Measurements from ENCODE around the gene EFHC2. TPM values are rescaled to one million over a fixed set of nuclear protein-coding genes. Genes with fewer than 3 reads are reported as not detected.
A peak's percentile ranks its signal among the peaks of the same experiment; 100 is the strongest.

The EFHC2 gene
- total and polyA plus RNA-seq, 11 donors: 1.8 to 15.6 (median 7.5) TPM

DNA sequence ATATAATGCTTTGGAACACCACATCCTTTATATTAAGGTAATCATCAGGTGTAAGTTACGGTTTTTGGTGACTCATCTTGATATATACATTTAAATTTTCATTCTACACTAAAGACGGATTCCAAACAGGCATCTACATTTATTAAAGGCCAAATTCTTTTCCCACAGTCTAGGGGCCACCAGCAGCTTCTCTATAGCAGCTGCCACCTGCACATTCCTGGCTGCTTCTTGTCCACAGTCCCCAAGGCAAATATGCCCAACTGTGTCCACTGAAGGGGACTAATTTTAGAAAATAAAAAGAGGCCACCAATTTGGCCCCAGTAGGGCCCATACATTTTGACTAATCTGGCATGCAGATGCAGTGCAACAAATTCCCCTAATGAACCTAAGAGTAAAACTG, 96.6 kb downstream of the EFHC2 start:
- ATAC-seq: no peak
- no peak overlapping the region for H3K4me3 ChIP-seq
- H3K9me3 ChIP-seq: no peaks in the 10 kb centered on the region
- no peaks in the 10 kb centered on the region for H3K4me1 ChIP-seq
- peaks cover 0 to 57% (median 0%) of the 10 kb centered on the region in 9 donors for H3K27me3 ChIP-seq
- intact Hi-C loops (cut with DNase I): loop anchor here in 2 of 10 donors (10.0 kb wide), 1 partner anchor 292 kb away; no protein-coding TSS in a partner anchor
- 67 to 94% (median 82%) methylated on average over 2 of the region's 2 CpGs for WGBS, 4 donors
- TF ChIP-seq POLR2A (IDR thresholded peaks at IDR 0.05): no peak
- TF ChIP-seq, protein P1, sequence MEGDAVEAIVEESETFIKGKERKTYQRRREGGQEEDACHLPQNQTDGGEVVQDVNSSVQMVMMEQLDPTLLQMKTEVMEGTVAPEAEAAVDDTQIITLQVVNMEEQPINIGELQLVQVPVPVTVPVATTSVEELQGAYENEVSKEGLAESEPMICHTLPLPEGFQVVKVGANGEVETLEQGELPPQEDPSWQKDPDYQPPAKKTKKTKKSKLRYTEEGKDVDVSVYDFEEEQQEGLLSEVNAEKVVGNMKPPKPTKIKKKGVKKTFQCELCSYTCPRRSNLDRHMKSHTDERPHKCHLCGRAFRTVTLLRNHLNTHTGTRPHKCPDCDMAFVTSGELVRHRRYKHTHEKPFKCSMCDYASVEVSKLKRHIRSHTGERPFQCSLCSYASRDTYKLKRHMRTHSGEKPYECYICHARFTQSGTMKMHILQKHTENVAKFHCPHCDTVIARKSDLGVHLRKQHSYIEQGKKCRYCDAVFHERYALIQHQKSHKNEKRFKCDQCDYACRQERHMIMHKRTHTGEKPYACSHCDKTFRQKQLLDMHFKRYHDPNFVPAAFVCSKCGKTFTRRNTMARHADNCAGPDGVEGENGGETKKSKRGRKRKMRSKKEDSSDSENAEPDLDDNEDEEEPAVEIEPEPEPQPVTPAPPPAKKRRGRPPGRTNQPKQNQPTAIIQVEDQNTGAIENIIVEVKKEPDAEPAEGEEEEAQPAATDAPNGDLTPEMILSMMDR (IDR thresholded peaks at IDR 0.05): no peak
- no peaks in the 10 kb centered on the region for H3K36me3 ChIP-seq
- no peak for DNase-seq
- no peak overlapping the region for H3K27ac ChIP-seq

DNA sequence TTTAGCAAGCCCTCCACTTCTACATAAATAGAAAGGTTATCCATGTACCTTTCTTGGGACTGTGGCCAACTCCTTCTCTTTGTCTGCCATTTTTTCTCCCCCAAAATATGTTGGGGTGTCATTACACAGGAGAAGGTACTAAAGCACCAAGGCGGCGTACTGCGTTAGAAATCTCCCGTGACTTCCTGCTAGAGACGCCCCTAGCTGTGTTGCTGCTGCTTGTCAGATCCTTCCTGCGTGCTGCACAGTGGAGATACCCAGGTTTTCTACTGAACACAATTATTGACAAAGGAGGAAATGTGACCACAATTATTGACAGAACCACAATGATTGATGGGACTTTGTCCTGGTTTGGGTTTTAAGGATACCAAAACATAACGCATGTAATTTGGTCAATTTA, 97.7 kb downstream of the EFHC2 start:
- Histone ChIP-seq H3K27me3 (peaks cover 0 to 68% (median 0%) of the 10 kb centered on the region in 9 donors), H3K4me1 (no peaks in the 10 kb centered on the region), H3K27ac (no peak overlapping the region), H3K36me3 (no peaks in the 10 kb centered on the region), H3K4me3 (no peak overlapping the region), H3K9me3 (no peaks in the 10 kb centered on the region)
- ATAC-seq: no peak
- DNase-seq: no peak
- WGBS, 4 donors: 74 to 79% (median 76%) methylated on average over 7 of the region's 7 CpGs
- TF ChIP-seq, protein P1 (IDR thresholded peaks at IDR 0.05): no peak
- no peak for TF ChIP-seq POLR2A (IDR thresholded peaks at IDR 0.05)
- intact Hi-C loops (cut with DNase I): loop anchor here in 2 of 10 donors (10.0 kb wide), 1 partner anchor 291 kb away; no protein-coding TSS in a partner anchor

DNA sequence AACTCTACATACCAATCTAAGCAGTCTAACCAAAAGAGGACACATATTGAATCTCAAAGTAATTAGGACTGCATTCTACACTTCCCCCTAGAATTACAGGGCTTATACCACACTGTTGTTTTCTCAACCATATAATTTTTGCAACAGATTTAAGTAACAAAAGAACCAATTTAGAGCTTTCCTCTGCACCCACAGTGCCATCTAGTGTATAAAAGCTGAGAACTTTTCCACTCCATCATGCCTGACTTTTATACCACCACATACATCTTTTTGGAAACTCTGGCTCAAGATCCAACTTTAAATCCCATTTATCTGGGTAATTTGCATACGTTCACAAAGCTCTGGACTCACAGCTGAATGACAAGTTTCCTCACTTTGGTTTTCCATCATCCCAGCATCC, 99.5 kb downstream of the EFHC2 start:
- Histone ChIP-seq H3K4me3 (no peak overlapping the region), H3K27ac (no peak overlapping the region), H3K27me3 (peaks cover 0 to 76% (median 0%) of the 10 kb centered on the region in 9 donors), H3K9me3 (no peaks in the 10 kb centered on the region), H3K36me3 (no peaks in the 10 kb centered on the region), H3K4me1 (no peaks in the 10 kb centered on the region)
- ATAC-seq (no peak), DNase-seq (no peak)
- WGBS, 4 donors: 30 to 54% (median 45%) methylated on average over 1 of the region's 1 CpG
- TF ChIP-seq POLR2A (IDR thresholded peaks at IDR 0.05): no peak
- TF ChIP-seq, protein P1 (IDR thresholded peaks at IDR 0.05): peak in 10 of 12 donors; percentile 13 to 55 (median 35)
- intact Hi-C loops (cut with DNase I): loop anchor here in 6 of 10 donors (5.0 to 10.0 kb wide), 4 partner anchors 277 to 289 kb away; no protein-coding TSS in a partner anchor

DNA sequence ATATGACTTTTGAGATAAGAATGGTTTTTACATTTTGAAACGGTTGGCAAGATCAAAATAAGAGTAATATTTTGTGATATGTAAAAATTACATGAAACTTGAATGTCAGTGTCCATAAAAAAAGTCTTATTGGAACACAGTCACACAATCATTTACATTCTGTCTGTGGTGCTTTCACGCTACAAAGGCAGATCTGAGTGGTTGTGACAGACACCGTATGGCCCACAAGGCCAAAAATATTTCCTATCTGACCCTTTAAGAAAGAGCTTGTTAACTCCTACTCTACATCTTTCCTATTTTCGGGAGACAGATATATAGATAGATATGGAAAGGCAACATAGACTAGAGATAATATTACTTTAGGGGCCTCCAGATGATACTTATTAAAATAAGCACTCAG, 101.9 kb downstream of the EFHC2 start:
- no peak for ATAC-seq
- Histone ChIP-seq H3K27ac (no peak overlapping the region), H3K4me3 (no peak overlapping the region), H3K4me1 (no peaks in the 10 kb centered on the region), H3K36me3 (no peaks in the 10 kb centered on the region), H3K27me3 (peaks cover 0 to 68% (median 0%) of the 10 kb centered on the region in 9 donors), H3K9me3 (no peaks in the 10 kb centered on the region)
- 65 to 78% (median 73%) methylated on average over 4 of the region's 4 CpGs for WGBS, 4 donors
- no peak for DNase-seq
- intact Hi-C loops (cut with DNase I): loop anchor here in 6 of 10 donors (5.0 to 10.0 kb wide), 4 partner anchors 274 to 287 kb away; no protein-coding TSS in a partner anchor
- TF ChIP-seq POLR2A (IDR thresholded peaks at IDR 0.05): no peak
- TF ChIP-seq, protein P1 (IDR thresholded peaks at IDR 0.05): no peak
